AG04450 (cell line): ENCODE data around the gene HTR3D. TPM values are rescaled to one million over a fixed set of nuclear protein-coding genes. Genes with fewer than 3 reads are reported as not detected.
"Not testable (repeated sequence)": the region's sequence is repeated elsewhere in the genome, so short reads cannot be mapped to it uniquely, and the experiment has no call there.

Source experiments
- CTCF ChIA-PET: fragments of 300-600, 350-600 bp; formaldehyde crosslinking; extraction: SDS; loops from one replicate; lab custom pipeline; 2022; ENCODE audit warnings: antibody characterized with exemption, inconsistent platforms; lab: Charles Lee
- POLR2A ChIA-PET: fragments of 350-600 bp; formaldehyde crosslinking; extraction: SDS; loops from one replicate; lab custom pipeline; 2021; ENCODE audit warnings: antibody characterized with exemption, inconsistent platforms; lab: Yijun Ruan, JAX
- DNase-seq: peaks from one replicate; pipeline ENCODE4 v3.0.0-alpha.2; 2011; ENCODE audit warnings: low read depth, low spot score
- H3K27ac ChIP-seq: one replicate; pipeline ENCODE4 v1.5.1; 2012; ENCODE audit warnings: low read depth, low read length, control low read depth
- H3K27me3 ChIP-seq: one replicate; pipeline ENCODE4 v1.6.0; 2012; ENCODE audit warnings: low read length; ENCODE audit not compliant: control insufficient read depth, insufficient read depth
- H3K4me3 ChIP-seq: 2 replicates; pipeline ENCODE4 v1.5.1; 2011; ENCODE audit warnings: mild to moderate bottlenecking, low read depth, low read length, control low read depth
- H3K9me3 ChIP-seq: 2 replicates; pipeline ENCODE4 v1.5.1; 2012; ENCODE audit warnings: low read length; ENCODE audit not compliant: control insufficient read depth, insufficient read depth
- CTCF ChIP-seq: IDR thresholded peaks from 2 replicates; pipeline ENCODE4 v1.5.1; 2011; ENCODE audit warnings: low read depth, low read length, control low read depth, inconsistent platforms
- polyA plus RNA-seq: library from polyadenylated mRNA; depleted of rRNA; stranded (reverse); fragments of >200 nt; gene quantifications from 2 replicates; pipeline ENCODE4 v1.2.3, GENCODE V29; 2011

HTR3D gene
- polyA plus RNA-seq, 1 experiment = not detected

GRCh38 chr3:184016811-184017671 is 14.5 kb upstream of the HTR3D start:
- POLR2A ChIA-PET = interaction anchor here (0.6 to 1.3 kb wide), 4 partner anchors 9 to 133 kb away, joined by 3 to 4 read pairs (median 3); no protein-coding TSS in a partner anchor
- H3K4me3 ChIP-seq = peak overlapping the region; percentile 100
- CTCF ChIA-PET = interaction anchor here (0.6 to 5.0 kb wide), 15 partner anchors 10 to 272 kb away, joined by 3 to 48 read pairs (median 5); no protein-coding TSS in a partner anchor
- peak; percentile 60 for TF ChIP-seq CTCF
- peaks cover 3% of the 10 kb centered on the region; the same call in 1 of the 2 replicates for H3K9me3 ChIP-seq
- DNase-seq = no peak
- H3K27ac ChIP-seq = no peak overlapping the region
- H3K27me3 ChIP-seq = peaks cover 3% of the 10 kb centered on the region

- peak within 1 kb of the TSS; percentile 31 for H3K27ac ChIP-seq
- peak within 1 kb of the TSS; percentile 100 for H3K4me3 ChIP-seq
- ChIA-PET POLR2A (interaction anchor here (0.5 to 1.3 kb wide), 5 partner anchors 10 to 156 kb away, joined by 3 to 4 read pairs (median 3); no protein-coding TSS in a partner anchor), CTCF (interaction anchor here (0.6 to 5.0 kb wide), 18 partner anchors 11 to 384 kb away, joined by 3 to 48 read pairs (median 4); partner anchors contain the start of gene PARL)
- H3K9me3 ChIP-seq = peaks cover 3% of the 10 kb centered on the region; the same call in 1 of the 2 replicates
- 0 out of 2 replicates have a peak, but pooled peaks have one; percentile 1 for TF ChIP-seq CTCF
- peaks cover 3% of the 10 kb centered on the region for H3K27me3 ChIP-seq
- DNase-seq = peak; percentile 81
Measured at GRCh38 chr3:184017672-184018423, 13.7 kb upstream of the HTR3D start, which contains the start of gene ABCC5. TSS of gene ABCC5 (minus strand) at chr3:184017884. CDS start at chr3:184014392, 3,492 bp downstream.

GRCh38 chr3:184018424-184018973 is 13.0 kb upstream of the HTR3D start:
- ChIA-PET CTCF (interaction anchor here (0.6 to 5.0 kb wide), 13 partner anchors 11 to 449 kb away, joined by 3 to 48 read pairs (median 3); no protein-coding TSS in a partner anchor), POLR2A (interaction anchor here (0.5 to 1.3 kb wide), 4 partner anchors 10 to 156 kb away, joined by 3 to 4 read pairs (median 3); no protein-coding TSS in a partner anchor)
- Histone ChIP-seq H3K27ac (peak overlapping the region; percentile 31), H3K27me3 (peaks cover 4% of the 10 kb centered on the region), H3K9me3 (peaks cover 3% of the 10 kb centered on the region; the same call in 1 of the 2 replicates), H3K4me3 (peak overlapping the region; percentile 100)
- no peak for TF ChIP-seq CTCF
- DNase-seq = no peak

GRCh38 chr3:184022323-184022722 is 9.2 kb upstream of the HTR3D start:
- Histone ChIP-seq H3K27ac (no peak overlapping the region), H3K4me3 (no peak overlapping the region), H3K9me3 (peaks cover 3% of the 10 kb centered on the region; the same call in 1 of the 2 replicates), H3K27me3 (peaks cover 6% of the 10 kb centered on the region)
- ChIA-PET CTCF (interaction anchor here (0.9 kb wide), 1 partner anchor 46 kb away, joined by 3 read pairs; no protein-coding TSS in a partner anchor), POLR2A (no interaction called here)
- no peak for TF ChIP-seq CTCF
- DNase-seq = no peak

GRCh38 chr3:184025256-184025655 is 6.3 kb upstream of the HTR3D start:
- CTCF ChIA-PET = interaction anchor here (0.6 kb wide), 2 partner anchors 183 to 663 kb away, joined by 3 read pairs; no protein-coding TSS in a partner anchor
- H3K4me3 ChIP-seq, H3K27me3 ChIP-seq, DNase-seq, H3K9me3 ChIP-seq, H3K27ac ChIP-seq, POLR2A ChIA-PET: not testable (repeated sequence)

- POLR2A ChIA-PET, H3K9me3 ChIP-seq, H3K4me3 ChIP-seq, H3K27me3 ChIP-seq, H3K27ac ChIP-seq, CTCF ChIA-PET, DNase-seq: not testable (repeated sequence)
Measured at GRCh38 chr3:184028275-184028890, 3.2 kb upstream of the HTR3D start.
